Kidney (tissue), 14 donors: ENCODE results near the gene SEMA3C. TPM values are rescaled to one million over a fixed set of nuclear protein-coding genes. Genes with fewer than 3 reads are reported as not detected.

Source experiments
- DNase-seq, 5 donors: peaks; one replicate each; pipeline ENCODE4 v3.0.0-alpha.2; 2013 to 2020
- FAIRE-seq: peaks from 2 replicates; lab custom pipeline; 2012; peaks lifted over from hg19 to GRCh38; lab: Jason Lieb, UNC
- H3K27ac ChIP-seq, 2 donors: one replicate each; pipeline ENCODE4 v1.7.0; 2013; ENCODE audit warnings: low read depth in 2 of 2, low read length in 2 of 2, inconsistent platforms in 1 of 2
- H3K27me3 ChIP-seq: one replicate; pipeline ENCODE4 v1.7.1; 2013; ENCODE audit warnings: low read length, inconsistent platforms; ENCODE audit not compliant: control insufficient read depth, insufficient read depth
- H3K36me3 ChIP-seq, 3 donors: one replicate each; pipeline versions ENCODE4 v1.7.0 to v1.7.1; 2013; ENCODE audit warnings: low read length in 3 of 3, control low read depth in 1 of 3, inconsistent platforms in 1 of 3; ENCODE audit not compliant: insufficient read depth in 3 of 3, control insufficient read depth in 2 of 3
- H3K4me1 ChIP-seq, 3 donors: one replicate each; pipeline versions ENCODE4 v1.7.0 to v1.7.1; 2013; ENCODE audit warnings: low read length in 3 of 3, inconsistent platforms in 1 of 3, low read depth in 1 of 3; ENCODE audit not compliant: control insufficient read depth in 2 of 3, insufficient read depth in 2 of 3
- H3K4me3 ChIP-seq, 3 donors: one replicate each; pipeline versions ENCODE4 v1.7.0 to v1.8.1; 2013; ENCODE audit warnings: low read length in 3 of 3, control low read depth in 1 of 3, inconsistent platforms in 1 of 3
- H3K9ac ChIP-seq, 3 donors: one replicate each; pipeline versions ENCODE4 v1.7.0 to v1.7.1; 2013; ENCODE audit warnings: low read length in 3 of 3, control low read depth in 1 of 3, inconsistent platforms in 1 of 3
- H3K9me3 ChIP-seq, 3 donors: one replicate each; pipeline versions ENCODE4 v1.7.0 to v1.7.1; 2013; ENCODE audit warnings: low read length in 3 of 3, control low read depth in 1 of 3, inconsistent platforms in 1 of 3; ENCODE audit not compliant: control insufficient read depth in 2 of 3, insufficient read depth in 1 of 3
- CTCF ChIP-seq: IDR thresholded peaks from 3 replicates; pipeline ENCODE4 v1.5.1; 2012; ENCODE audit warnings: mild to moderate bottlenecking, moderate library complexity, borderline replicate concordance; ENCODE audit not compliant: insufficient read depth; ENCODE audit errors: extremely low read depth
- intact Hi-C: fragments of 100-400 bp; cut with DNase I; formaldehyde crosslinking; loops from one replicate; pipeline ENCODE4 v1.11.1; 2022
- polyA plus RNA-seq: library from polyadenylated mRNA; stranded (reverse); fragments of 350-450 nt; fragmentation: Illumina TruSeq; extraction: RNeasy Lipid Tissue Mini Kit (QIAGEN cat#74804); gene quantifications from one replicate; pipeline ENCODE4 v1.2.3, GENCODE V29; 2014; ENCODE audit warnings: low read depth, low replicate concordance; ENCODE audit not compliant: insufficient read depth
- total RNA-seq: library from RNA; stranded (reverse); fragmentation: NEBNext Ultra II Directional; extraction: Animal tissue kit (Norgen Biotek cat#: 25700); gene quantifications from one replicate; pipeline ENCODE4 v1.2.1, GENCODE V29; 2021
- donor health status: control.
- donor health status: control.
- donor health status: control.
- donor health status: control.
- donor health status: control.
- donor health status: DM: yes; HTN: yes; CAD: no.
- donor health status: Normal renal cell carcinoma (clear cell type).

SEMA3C gene
- total and polyA plus RNA-seq, 2 donors from 2014 or later = 3.9 to 17.2 TPM

- H3K36me3 ChIP-seq = no peaks in the 10 kb centered on the region
- H3K4me1 ChIP-seq = no peaks in the 10 kb centered on the region
- no peaks in the 10 kb centered on the region for H3K9me3 ChIP-seq
- no peak for DNase-seq
- no peak overlapping the region for H3K4me3 ChIP-seq
- TF ChIP-seq CTCF = no peak
- FAIRE-seq = no peak
- no peaks in the 10 kb centered on the region for H3K27me3 ChIP-seq
- intact Hi-C loops = no loop called here
- H3K9ac ChIP-seq = no peak overlapping the region
- no peak overlapping the region for H3K27ac ChIP-seq
Observed at GRCh38 chr7:80818181-80818580, 100.7 kb downstream of the SEMA3C start.

DNA sequence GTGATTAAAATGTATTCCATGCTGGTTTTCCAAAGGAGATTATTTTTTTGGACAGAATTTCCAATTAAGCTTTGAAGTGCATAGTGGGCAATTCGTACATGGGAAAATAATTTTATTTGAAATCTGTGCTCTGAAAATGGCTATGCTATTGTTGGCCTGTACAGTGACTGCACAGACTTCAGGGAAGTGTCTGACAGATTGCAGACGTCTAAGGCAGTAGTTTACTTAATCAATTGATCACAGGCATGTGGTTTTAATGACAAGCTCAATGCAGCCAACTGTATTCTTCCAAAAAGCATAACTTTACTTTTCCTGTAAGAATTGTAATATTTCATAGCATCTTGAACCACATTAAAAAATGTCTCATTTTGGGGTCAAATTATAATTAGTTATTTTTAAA lies 102.0 kb downstream of the SEMA3C start:
- intact Hi-C loops = no loop called here
- no peak for TF ChIP-seq CTCF
- H3K27ac ChIP-seq = no peak overlapping the region
- FAIRE-seq = no peak
- no peaks in the 10 kb centered on the region for H3K27me3 ChIP-seq
- no peak overlapping the region for H3K4me3 ChIP-seq
- no peak overlapping the region for H3K9ac ChIP-seq
- no peak for DNase-seq
- H3K9me3 ChIP-seq = no peaks in the 10 kb centered on the region
- no peaks in the 10 kb centered on the region for H3K36me3 ChIP-seq
- H3K4me1 ChIP-seq = no peaks in the 10 kb centered on the region

- no peak for FAIRE-seq
- no peak for TF ChIP-seq CTCF
Observed at GRCh38 chr7:80815733-80816132, 103.1 kb downstream of the SEMA3C start.

DNA sequence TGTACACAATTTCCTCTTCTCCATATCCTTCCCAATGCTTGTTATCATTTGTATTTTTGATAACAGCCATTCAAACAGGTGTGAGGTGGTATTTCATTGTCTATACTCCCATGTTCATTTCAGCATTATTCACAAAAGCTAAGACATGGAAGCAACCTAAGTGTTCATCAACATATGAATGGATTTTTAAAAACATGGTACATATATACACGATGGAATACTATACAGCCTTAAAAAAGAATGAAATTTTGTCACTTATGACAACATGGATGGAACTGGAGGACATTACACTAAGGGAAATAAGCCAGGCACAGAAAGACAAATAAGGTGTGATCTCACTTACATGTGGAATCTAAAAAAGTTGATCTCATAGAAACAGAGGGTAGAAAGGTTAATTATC lies 109.3 kb downstream of the SEMA3C start:
- Histone ChIP-seq H3K4me1 (no peaks in the 10 kb centered on the region), H3K4me3 (no peak overlapping the region), H3K36me3 (no peaks in the 10 kb centered on the region), H3K27me3 (no peaks in the 10 kb centered on the region), H3K9ac (no peak overlapping the region), H3K9me3 (peaks cover 0 to 3% (median 0%) of the 10 kb centered on the region in 3 donors), H3K27ac (no peak overlapping the region)
- no peak for TF ChIP-seq CTCF
- intact Hi-C loops = no loop called here
- FAIRE-seq (no peak), DNase-seq (no peak)

More at GRCh38 chr7:80815733-80816132, 103.1 kb downstream of the SEMA3C start:
- no peaks in the 10 kb centered on the region for H3K4me1 ChIP-seq
- no peaks in the 10 kb centered on the region for H3K9me3 ChIP-seq
- no peak for DNase-seq
- no peak overlapping the region for H3K27ac ChIP-seq
- H3K36me3 ChIP-seq = no peaks in the 10 kb centered on the region
- H3K27me3 ChIP-seq = no peaks in the 10 kb centered on the region
- intact Hi-C loops = no loop called here
- H3K9ac ChIP-seq = no peak overlapping the region
- H3K4me3 ChIP-seq = no peak overlapping the region
